A673 (cell line): ENCODE data around the gene C1orf141.

Source experiments
- EZH2 ChIP-seq: fragments of 200-600 bp; sonication (generic); IDR thresholded peaks from 2 replicates; pipeline ENCODE4 v1.6.1; 2017; ENCODE audit warnings: borderline replicate concordance, low read depth, mild to moderate bottlenecking, mixed read lengths, antibody characterized with exemption, low read length; ENCODE audit not compliant: poor library complexity, severe bottlenecking
- TF ChIP-seq, protein P1 (sequence below): fragments of 300-800, 200-600 bp; sonication (generic); conservative IDR thresholded peaks from 2 replicates; pipeline ENCODE4 v1.5.1; 2017; ENCODE audit warnings: low read depth, mild to moderate bottlenecking, antibody characterized with exemption, low read length, moderate library complexity, mixed read lengths

DNA sequence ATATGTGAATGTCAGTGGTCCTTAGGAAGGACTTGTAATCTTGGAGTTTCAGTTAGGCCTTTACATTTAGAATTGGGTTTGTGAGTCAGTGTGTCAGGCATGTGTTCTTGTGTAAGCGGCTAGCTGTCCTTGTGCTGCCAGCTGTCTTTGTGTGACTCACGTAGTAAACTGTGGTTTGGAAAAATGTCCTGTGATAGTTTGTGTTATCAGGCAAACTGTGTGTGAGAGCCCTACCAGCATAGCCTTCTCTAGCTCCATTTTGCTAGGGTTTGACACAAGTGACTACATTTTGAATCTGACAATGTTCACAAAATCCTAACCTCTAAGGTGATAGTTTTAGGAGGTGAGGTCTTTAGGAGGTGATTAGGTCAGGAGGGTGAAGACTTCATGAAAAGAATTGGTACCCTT lies 74.0 kb downstream of the C1orf141 start:
- TF ChIP-seq, protein P1, sequence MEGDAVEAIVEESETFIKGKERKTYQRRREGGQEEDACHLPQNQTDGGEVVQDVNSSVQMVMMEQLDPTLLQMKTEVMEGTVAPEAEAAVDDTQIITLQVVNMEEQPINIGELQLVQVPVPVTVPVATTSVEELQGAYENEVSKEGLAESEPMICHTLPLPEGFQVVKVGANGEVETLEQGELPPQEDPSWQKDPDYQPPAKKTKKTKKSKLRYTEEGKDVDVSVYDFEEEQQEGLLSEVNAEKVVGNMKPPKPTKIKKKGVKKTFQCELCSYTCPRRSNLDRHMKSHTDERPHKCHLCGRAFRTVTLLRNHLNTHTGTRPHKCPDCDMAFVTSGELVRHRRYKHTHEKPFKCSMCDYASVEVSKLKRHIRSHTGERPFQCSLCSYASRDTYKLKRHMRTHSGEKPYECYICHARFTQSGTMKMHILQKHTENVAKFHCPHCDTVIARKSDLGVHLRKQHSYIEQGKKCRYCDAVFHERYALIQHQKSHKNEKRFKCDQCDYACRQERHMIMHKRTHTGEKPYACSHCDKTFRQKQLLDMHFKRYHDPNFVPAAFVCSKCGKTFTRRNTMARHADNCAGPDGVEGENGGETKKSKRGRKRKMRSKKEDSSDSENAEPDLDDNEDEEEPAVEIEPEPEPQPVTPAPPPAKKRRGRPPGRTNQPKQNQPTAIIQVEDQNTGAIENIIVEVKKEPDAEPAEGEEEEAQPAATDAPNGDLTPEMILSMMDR, result no peak
- TF ChIP-seq EZH2, result no peak
